WERI-Rb-1 (cell line): ENCODE measurements around the gene SRSF1.

Source experiments
- DNase-seq: peaks from one replicate; pipeline ENCODE4 v3.0.0-alpha.2; 2020
- H3K27ac ChIP-seq: fragments of 250-450 bp; sonication (Bioruptor Pico); 2 replicates; pipeline ENCODE4 v1.5.1; 2020; ENCODE audit warnings: mild to moderate bottlenecking, moderate library complexity
- H3K27me3 ChIP-seq: fragments of 250-450 bp; sonication (Bioruptor Pico); 2 replicates; pipeline ENCODE4 v1.5.1; 2021; ENCODE audit warnings: mild to moderate bottlenecking, low read depth, moderate library complexity; ENCODE audit not compliant: insufficient read depth, severe bottlenecking
- H3K36me3 ChIP-seq: fragments of 250-450 bp; sonication (Bioruptor Pico); 2 replicates; pipeline ENCODE4 v1.5.1; 2020; ENCODE audit warnings: mild to moderate bottlenecking, moderate library complexity
- H3K4me3 ChIP-seq: 2 replicates; pipeline ENCODE4 v1.5.1; 2011; ENCODE audit warnings: low read depth, mild to moderate bottlenecking, control low read depth, low read length
- H3K9me3 ChIP-seq: fragments of 250-450 bp; sonication (Bioruptor Pico); 2 replicates; pipeline ENCODE4 v1.5.1; 2021; ENCODE audit warnings: mild to moderate bottlenecking, moderate library complexity; ENCODE audit not compliant: severe bottlenecking
- CTCF ChIP-seq: IDR thresholded peaks from 2 replicates; pipeline ENCODE4 v1.5.1; 2011; ENCODE audit warnings: low read depth, mild to moderate bottlenecking, control low read depth, inconsistent platforms, low read length

The SRSF1 gene

GRCh38 chr17:58007781-58008706 is 998 bp upstream of the SRSF1 start:
- peaks cover 6% of the 10 kb centered on the region for H3K9me3 ChIP-seq
- DNase-seq = no peak
- TF ChIP-seq CTCF = no peak
- H3K27ac ChIP-seq = peak overlapping the region; percentile 99
- peaks cover 43% of the 10 kb centered on the region for H3K36me3 ChIP-seq
- no peaks in the 10 kb centered on the region for H3K27me3 ChIP-seq
- peak overlapping the region; percentile 100 for H3K4me3 ChIP-seq

GRCh38 chr17:58006560-58006923 is 504 bp downstream of the SRSF1 start:
- Histone ChIP-seq H3K27me3 (no peaks in the 10 kb centered on the region), H3K4me3 (peak overlapping the region; percentile 100), H3K9me3 (peaks cover 6% of the 10 kb centered on the region), H3K27ac (peak overlapping the region; percentile 99), H3K36me3 (peaks cover 58% of the 10 kb centered on the region)
- peak; percentile 91 for DNase-seq
- TF ChIP-seq CTCF = no peak

- H3K27ac ChIP-seq = peak overlapping the region; percentile 99
- H3K36me3 ChIP-seq = peaks cover 64% of the 10 kb centered on the region
- DNase-seq = no peak
- H3K9me3 ChIP-seq = peaks cover 6% of the 10 kb centered on the region
- peak overlapping the region; percentile 100 for H3K4me3 ChIP-seq
- TF ChIP-seq CTCF = no peak
- H3K27me3 ChIP-seq = no peaks in the 10 kb centered on the region
These were observed 1.1 kb downstream of the SRSF1 start for GRCh38 chr17:58005728-58006559.

- no peak overlapping the region for H3K27ac ChIP-seq
- TF ChIP-seq CTCF = no peak
- peaks cover 72% of the 10 kb centered on the region for H3K36me3 ChIP-seq
These were observed 1.9 kb downstream of the SRSF1 start for GRCh38 chr17:58005031-58005727.

GRCh38 chr17:58004060-58004459 is 3.0 kb downstream of the SRSF1 start:
- Histone ChIP-seq H3K9me3 (peaks cover 6% of the 10 kb centered on the region), H3K36me3 (peaks cover 81% of the 10 kb centered on the region), H3K27me3 (no peaks in the 10 kb centered on the region), H3K27ac (no peak overlapping the region), H3K4me3 (no peak overlapping the region)
- DNase-seq = no peak
- no peak for TF ChIP-seq CTCF

More at GRCh38 chr17:58005031-58005727, 1.9 kb downstream of the SRSF1 start:
- Histone ChIP-seq H3K4me3 (peak overlapping the region; percentile 100), H3K27me3 (no peaks in the 10 kb centered on the region), H3K9me3 (peaks cover 6% of the 10 kb centered on the region)
- no peak for DNase-seq
